ENCODE data around the gene MEGF11.
"Not testable (repeated sequence)": the region's sequence is repeated elsewhere in the genome, so short reads cannot be mapped to it uniquely, and the experiment has no call there.

The MEGF11 gene

DNA sequence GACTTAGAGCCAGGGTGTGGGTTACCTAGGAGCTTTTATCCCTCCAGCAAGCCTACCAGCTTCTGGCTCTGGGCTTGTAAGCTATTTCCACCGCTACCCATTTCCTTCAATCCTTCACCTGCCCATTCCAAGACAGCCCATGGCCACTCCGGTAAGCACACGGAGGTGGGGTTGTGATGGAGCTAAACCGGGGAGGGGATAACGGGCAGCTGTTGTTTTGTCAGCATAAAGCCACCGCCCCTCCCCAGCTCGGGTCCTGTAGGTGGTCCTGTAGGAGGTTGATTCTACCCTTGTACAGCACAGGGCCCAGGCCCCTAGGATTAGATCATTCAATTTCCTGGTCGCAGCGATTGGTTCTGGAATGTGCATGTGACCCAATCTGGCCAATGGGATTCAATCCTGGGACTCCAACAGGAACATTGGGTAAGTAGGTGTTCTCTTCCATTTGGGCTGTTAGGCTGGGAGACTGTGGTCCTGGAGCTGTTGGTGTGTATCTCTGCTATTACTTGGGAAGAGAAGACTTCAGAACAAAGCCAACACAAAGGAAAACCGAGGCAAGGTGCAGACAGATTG lies 233.6 kb downstream of the MEGF11 start:
- no peak for DNase-seq

DNA sequence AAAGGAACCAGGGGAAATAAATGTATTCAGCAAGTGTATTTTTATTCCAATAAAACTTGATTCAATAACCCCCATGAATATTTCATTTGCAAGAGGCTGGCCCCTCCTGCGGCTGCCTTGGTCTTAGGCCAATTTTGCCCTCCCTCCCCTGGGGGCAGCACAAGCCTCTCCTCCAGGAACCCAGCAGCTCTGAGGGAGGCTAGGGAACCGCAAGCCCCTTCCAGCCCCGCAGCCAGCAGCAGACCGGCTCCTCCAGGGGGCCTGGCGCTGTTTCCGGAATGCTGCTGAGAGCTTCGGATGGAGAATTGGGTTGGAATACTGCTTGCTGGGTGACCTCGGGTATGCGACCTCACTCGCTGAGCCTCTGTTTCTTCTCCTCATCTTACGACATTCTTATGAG lies 234.2 kb downstream of the MEGF11 start:
- no peak for DNase-seq

DNA sequence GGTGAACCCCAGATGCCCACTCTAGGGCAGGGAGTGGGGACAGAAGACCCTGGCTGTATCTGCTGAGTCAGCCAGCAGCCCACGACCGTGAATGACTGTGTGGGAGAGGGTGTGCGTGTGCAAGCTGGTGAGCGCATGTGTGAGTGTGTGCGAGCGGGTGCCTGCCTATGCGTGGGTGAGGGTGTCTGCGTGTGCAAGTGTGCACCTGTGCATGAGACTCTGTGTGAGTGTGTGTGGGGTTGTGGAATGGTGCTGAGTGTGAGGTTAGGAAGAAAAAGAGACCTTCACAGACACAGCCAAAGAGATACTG lies 235.1 kb downstream of the MEGF11 start:
- DNase-seq = no peak

DNA sequence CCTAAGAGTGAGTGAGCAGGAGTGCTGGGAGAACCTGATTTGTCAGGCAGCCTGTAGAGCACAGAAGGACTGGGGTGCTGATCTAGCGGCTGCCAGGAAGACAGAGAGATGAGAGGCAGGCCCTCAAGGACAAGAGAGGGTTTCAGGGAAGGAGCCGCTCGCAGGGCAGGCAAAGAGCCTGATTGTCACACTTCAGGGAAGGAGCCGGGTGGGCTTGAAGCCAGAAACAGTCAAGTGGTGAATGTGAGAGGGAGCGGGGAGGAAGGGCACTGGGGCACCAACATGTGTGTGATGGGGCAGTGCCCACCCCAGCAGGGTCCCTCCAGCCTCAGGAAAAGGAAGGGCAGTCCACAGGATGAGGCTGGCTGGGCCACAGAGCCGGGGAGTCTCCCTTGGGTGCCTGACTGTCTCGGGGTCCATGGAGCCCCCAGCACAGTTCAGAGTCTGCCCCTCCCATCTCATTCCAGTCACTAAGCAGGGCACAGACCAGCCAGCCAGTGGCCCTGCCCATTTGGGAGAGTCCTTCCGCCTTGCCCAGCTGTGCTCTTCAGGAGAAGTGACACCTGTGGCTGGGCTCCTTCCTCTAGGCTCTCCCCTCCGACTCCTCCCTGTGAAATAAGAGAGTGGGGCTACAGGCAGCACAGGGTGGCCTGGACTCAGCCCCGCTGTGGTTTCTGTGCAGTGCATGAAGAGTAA lies 235.6 kb downstream of the MEGF11 start:
- no peak for DNase-seq

DNA sequence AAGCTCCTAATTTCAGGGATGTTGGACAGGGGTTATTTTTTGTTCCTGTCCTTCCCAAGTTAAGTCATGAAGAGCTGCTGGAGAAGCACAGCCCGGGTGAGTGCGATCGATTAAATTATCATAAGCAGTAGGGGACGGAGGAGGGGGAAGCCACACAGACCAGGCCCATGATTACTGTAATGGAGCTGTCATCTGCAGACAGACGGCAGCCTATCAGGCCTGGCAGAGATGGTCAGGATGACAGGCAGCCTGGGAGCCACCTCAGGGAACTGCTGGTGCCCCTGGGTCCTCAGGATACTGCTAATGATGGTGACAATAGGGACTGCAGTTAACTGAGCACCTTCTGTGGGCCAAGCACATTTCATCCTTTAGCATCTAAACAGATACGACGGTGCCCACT lies 236.6 kb downstream of the MEGF11 start:
- DNase-seq = no peak

- DNase-seq = no peak
These were observed 237.4 kb downstream of the MEGF11 start for GRCh38 chr15:66016199-66016598.

DNA sequence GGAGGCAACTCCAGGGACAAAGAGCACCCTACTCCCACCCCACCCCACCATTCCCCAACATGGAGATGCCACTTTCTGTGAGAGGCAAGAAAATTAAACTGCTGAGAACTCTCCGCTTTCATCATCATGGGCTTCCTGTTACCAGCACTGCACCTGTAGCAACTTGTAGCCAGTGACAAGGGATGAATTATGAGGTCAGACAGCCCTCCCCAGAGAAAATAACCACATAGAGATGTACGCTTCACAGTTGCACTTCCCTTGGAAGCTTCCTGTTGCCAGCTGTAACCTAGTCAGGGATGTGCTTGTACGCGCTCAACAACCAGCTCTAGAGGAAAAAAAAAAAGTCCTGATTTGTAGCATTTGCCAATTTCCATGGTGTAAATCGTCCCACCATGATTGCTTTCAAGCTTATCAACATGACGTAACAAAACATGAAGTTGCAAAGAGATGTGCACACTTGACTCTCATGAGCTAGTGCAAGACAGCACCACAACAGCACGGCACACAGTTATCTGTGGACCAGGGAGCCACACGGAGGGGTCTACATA lies 238.8 kb downstream of the MEGF11 start:
- no peak for DNase-seq

GRCh38 chr15:66014022-66014421 lies 239.5 kb downstream of the MEGF11 start:
- no peak for DNase-seq

- DNase-seq = no peak
These were observed 244.5 kb downstream of the MEGF11 start for GRCh38 chr15:66008940-66009562.

GRCh38 chr15:66007663-66008262 lies 245.8 kb downstream of the MEGF11 start:
- DNase-seq = no peak

GRCh38 chr15:66006986-66007385 lies 246.6 kb downstream of the MEGF11 start:
- DNase-seq = no peak

GRCh38 chr15:66004618-66005262 lies 248.8 kb downstream of the MEGF11 start:
- DNase-seq = no peak

DNA sequence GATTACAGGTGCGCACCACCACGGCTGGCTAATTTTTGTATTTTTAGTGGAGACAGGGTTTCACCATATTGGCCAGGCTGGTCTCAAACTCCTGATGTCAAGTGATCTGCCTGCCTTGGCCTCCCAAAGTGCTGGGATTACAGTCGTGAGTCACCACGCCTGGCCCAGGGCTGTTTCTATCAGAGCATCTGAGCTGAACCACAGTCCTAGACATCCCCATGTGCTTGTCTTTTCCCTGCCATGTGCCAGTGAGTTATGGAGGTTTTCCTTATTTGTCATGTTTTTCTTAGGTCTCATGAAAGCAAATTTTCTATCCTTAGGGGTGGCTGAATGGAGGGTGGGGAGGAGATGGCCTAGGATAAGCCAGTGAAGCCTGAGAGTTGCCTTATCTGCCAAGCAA lies 250.4 kb downstream of the MEGF11 start:
- DNase-seq = not testable (repeated sequence)

DNA sequence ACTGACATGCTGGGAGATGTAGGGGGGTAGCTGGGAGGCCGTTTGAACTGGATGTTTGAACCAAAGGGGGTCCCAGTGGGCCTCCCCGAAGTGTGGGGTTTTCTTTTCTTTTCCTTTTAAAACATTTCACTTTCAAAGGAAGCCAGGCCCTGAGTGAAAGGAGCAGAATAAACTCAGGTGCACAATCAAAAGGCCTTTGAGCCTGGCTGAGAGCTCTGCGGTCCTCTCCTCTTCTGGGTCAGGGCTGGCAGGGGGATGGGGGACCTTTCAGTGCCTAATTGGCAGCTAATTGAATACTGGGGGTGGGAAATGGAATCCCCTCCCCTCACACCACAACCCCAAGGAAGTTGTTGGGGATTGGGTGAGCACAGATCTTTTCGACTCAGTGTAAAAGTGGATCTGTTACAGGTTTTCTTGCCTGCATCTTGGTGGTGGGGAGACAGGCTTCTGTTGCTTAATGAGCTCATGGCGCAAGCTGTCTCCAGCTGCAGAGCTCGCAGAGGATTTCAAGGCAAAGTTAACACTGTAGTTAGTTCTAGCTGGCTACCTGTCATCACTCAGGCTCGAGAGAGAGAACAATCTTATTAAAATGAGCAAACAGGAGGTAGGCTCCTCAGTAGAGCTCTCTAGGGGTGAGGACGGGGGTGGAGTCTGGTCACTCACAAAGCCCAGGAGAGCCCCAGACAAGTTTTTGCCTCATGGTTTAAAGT lies 251.7 kb downstream of the MEGF11 start:
- no peak for DNase-seq

- DNase-seq = no peak
These were observed 252.5 kb downstream of the MEGF11 start for GRCh38 chr15:66001042-66001441.

DNA sequence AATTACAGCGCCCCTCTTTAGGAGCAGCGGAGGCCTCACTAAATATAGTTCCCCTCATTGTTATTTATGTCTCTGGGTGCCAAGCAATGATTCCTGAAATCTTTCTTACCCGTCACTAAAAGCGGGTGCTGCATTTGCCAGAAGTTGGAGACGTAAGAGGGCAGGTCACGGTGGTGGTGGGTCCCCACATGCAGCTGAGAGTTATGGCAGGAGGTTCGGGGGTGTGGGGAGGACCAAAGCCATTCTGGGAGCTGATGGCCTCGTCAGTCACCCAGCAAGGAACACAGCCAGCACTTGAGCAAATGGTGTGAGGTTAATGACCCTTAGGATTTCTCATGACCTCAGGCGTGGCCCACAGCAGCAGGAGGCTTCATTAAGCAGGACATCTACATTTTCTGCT lies 255.1 kb downstream of the MEGF11 start:
- DNase-seq = no peak

- no peak for DNase-seq
These were observed 256.6 kb downstream of the MEGF11 start for GRCh38 chr15:65996901-65997300.

- no peak for DNase-seq
These were observed 258.7 kb downstream of the MEGF11 start for GRCh38 chr15:65994832-65995231.

GRCh38 chr15:65993762-65994161 lies 259.8 kb downstream of the MEGF11 start:
- no peak for DNase-seq

- no peak for DNase-seq
These were observed 260.3 kb downstream of the MEGF11 start for GRCh38 chr15:65993236-65993635.

DNA sequence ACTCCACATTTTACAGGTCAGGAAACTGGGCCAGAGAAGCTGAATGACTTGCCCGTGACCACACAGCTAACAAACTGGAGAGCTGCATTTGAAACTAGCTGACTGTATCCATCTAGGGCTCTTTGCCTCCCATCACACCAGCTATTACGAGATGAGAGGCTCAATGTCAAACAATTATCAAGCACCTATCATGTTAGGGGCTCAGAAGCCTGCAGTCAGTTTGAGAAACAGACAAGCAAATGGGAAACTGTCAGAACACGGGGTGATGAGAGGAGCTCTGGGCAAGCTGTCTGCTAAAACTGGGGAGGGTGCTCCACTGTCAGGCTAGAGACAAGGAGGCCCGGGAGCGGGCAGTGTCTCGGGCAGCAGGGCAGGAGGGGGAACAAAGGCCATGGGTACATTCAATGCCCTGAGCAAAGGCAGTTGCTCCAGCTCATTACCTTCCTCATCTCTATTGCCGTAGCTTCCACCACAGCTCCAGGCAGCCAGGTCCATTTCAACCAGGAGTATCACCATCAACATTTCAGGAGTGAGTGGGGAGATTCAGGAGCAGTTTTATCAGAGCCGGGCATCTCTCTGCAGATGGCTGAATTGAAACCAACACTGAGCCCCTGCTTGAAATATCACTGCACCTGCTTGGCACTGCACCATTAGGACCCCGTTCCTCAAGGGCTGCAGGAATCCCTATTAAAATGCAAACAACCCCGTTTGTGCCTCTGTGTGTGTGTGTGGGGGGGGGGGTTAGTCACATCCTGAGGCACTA lies 261.6 kb downstream of the MEGF11 start:
- DNase-seq = no peak

Data from stimulated activated CD4-positive, alpha-beta T cell treated with anti-CD3 and anti-CD28 coated beads, Interleukin-1b, Interleukin-23, amount 100 ng/mL, for 48 hours (primary cell).